ENCODE results near the gene RFC5. TPM values are rescaled to one million over a fixed set of nuclear protein-coding genes. Genes with fewer than 3 reads are reported as not detected.
"Not testable (repeated sequence)": the region's sequence is repeated elsewhere in the genome, so short reads cannot be mapped to it uniquely, and the experiment has no call there.

Gene RFC5
- total and polyA plus RNA-seq, 2 of the 13 experiments (the other 11 are each of a cell fraction or from before 2014, with no cell fraction given): 16.8 to 51.4 TPM

GRCh38 chr12:117998719-117999118 lies 17.8 kb upstream of the RFC5 start:
- no peak overlapping the region for H2AFZ ChIP-seq (ENCODE audit: low read length)
- H3K27me3 ChIP-seq (ENCODE audit: control insufficient read depth in 1 of 2, insufficient read depth in 2 of 2, low read length in 2 of 2): no peaks in the 10 kb centered on the region
- CTCF ChIA-PET (ENCODE audit: low intra/inter-chr PET ratio, low total read pairs): no interaction called here
- no peaks in the 10 kb centered on the region for H3K36me3 ChIP-seq (replicated peaks in 1 of 2; ENCODE audit: control insufficient read depth in 1 of 2, insufficient read depth in 2 of 2, low read length in 2 of 2)
- POLR2A ChIA-PET: no interaction called here
- FAIRE-seq (no peak), DNase-seq (ENCODE audit: low spot score) (no peak), ATAC-seq (no peak)
- H3K27ac ChIP-seq (ENCODE audit: extremely low read length, insufficient read depth, low read length): no peak overlapping the region
- H3K4me3 ChIP-seq (replicated peaks in 1 of 3; ENCODE audit: insufficient read depth in 1 of 3, low read depth in 2 of 3, low read length in 3 of 3): no peak overlapping the region
- H3K4me1 ChIP-seq (ENCODE audit: insufficient read depth, low read length): no peaks in the 10 kb centered on the region
- H3K9ac ChIP-seq (ENCODE audit: insufficient read depth, low read depth, low read length): no peak overlapping the region
- H4K20me1 ChIP-seq (ENCODE audit: insufficient read depth, low read length): no peaks in the 10 kb centered on the region
- H3K4me2 ChIP-seq (ENCODE audit: low read depth, low read length): no peak overlapping the region
- intact Hi-C loops (cut with micrococcal nuclease; ENCODE audit: unreplicated experiment) (no loop called here), in situ Hi-C loops (cut with HindIII; ENCODE audit: extremely low pct_ligation_motif_present, low pct_unique_long_range_greater_than_20kb) (no loop called here)
- TF ChIP-seq KLF13 (CRISPR knock-in tag; IDR thresholded peaks at IDR 0.05) (no peak), ZNF367 (CRISPR knock-in tag; IDR thresholded peaks at IDR 0.05; ENCODE audit: borderline replicate concordance) (no peak), THRA (CRISPR knock-in tag; IDR thresholded peaks at IDR 0.05; ENCODE audit: borderline replicate concordance) (no peak), SNAI1 (CRISPR knock-in tag; IDR thresholded peaks at IDR 0.05; ENCODE audit: borderline replicate concordance) (no peak), CREB3 (CRISPR knock-in tag; IDR thresholded peaks at IDR 0.05) (no peak), SIX1 (CRISPR knock-in tag; IDR thresholded peaks at IDR 0.05; ENCODE audit: borderline replicate concordance) (no peak), ZNF770 (CRISPR knock-in tag; IDR thresholded peaks at IDR 0.05) (no peak), MAFF (IDR thresholded peaks at IDR 0.05; ENCODE audit: low read depth, low read length) (no peak)
- 63% methylated on average over 2 of the region's 2 CpGs for WGBS (ENCODE audit: low lambda C conversion rate)
- H3K9me3 ChIP-seq (ENCODE audit: low read length): no peaks in the 10 kb centered on the region
- BruUV-seq (replicated peaks): no TSS peak
- H3K79me2 ChIP-seq (ENCODE audit: insufficient read depth, low read length): no peaks in the 10 kb centered on the region

GRCh38 chr12:117999806-118000205 lies 16.7 kb upstream of the RFC5 start:
- FAIRE-seq; H3K9me3 ChIP-seq (ENCODE audit: low read length); ATAC-seq; H3K36me3 ChIP-seq (replicated peaks in 1 of 2; ENCODE audit: control insufficient read depth in 1 of 2, insufficient read depth in 2 of 2, low read length in 2 of 2); H3K9ac ChIP-seq (ENCODE audit: insufficient read depth, low read depth, low read length); H3K4me1 ChIP-seq (ENCODE audit: insufficient read depth, low read length); H3K27ac ChIP-seq (ENCODE audit: extremely low read length, insufficient read depth, low read length); intact Hi-C loops (cut with micrococcal nuclease; ENCODE audit: unreplicated experiment); H3K79me2 ChIP-seq (ENCODE audit: insufficient read depth, low read length); BruUV-seq (replicated peaks); in situ Hi-C loops (cut with HindIII; ENCODE audit: extremely low pct_ligation_motif_present, low pct_unique_long_range_greater_than_20kb); DNase-seq (ENCODE audit: low spot score); H2AFZ ChIP-seq (ENCODE audit: low read length); H3K4me2 ChIP-seq (ENCODE audit: low read depth, low read length); POLR2A ChIA-PET; H4K20me1 ChIP-seq (ENCODE audit: insufficient read depth, low read length); H3K4me3 ChIP-seq (replicated peaks in 1 of 3; ENCODE audit: insufficient read depth in 1 of 3, low read depth in 2 of 3, low read length in 3 of 3); H3K27me3 ChIP-seq (ENCODE audit: control insufficient read depth in 1 of 2, insufficient read depth in 2 of 2, low read length in 2 of 2); CTCF ChIA-PET (ENCODE audit: low intra/inter-chr PET ratio, low total read pairs): not testable (repeated sequence)
- WGBS (ENCODE audit: low lambda C conversion rate): 0% methylated on average over 2 of the region's 2 CpGs
